DMS153 (cell line): Measurements from ENCODE around the gene TRIP4.
"Not testable (repeated sequence)": the region's sequence is repeated elsewhere in the genome, so short reads cannot be mapped to it uniquely, and the experiment has no call there.

Source experiments
- DNase-seq: peaks from one replicate; lab custom pipeline; 2025; lab: John Stamatoyannopoulos, UW

TRIP4 gene

GRCh38 chr15:64490598-64491259, 103.1 kb downstream of the TRIP4 start:
- DNase-seq, result no peak

- no peak for DNase-seq
Observed at GRCh38 chr15:64493641-64494040, 106.0 kb downstream of the TRIP4 start.

- DNase-seq, result not testable (repeated sequence)
Observed at GRCh38 chr15:64495968-64496367, 108.3 kb downstream of the TRIP4 start.

- no peak for DNase-seq
Observed at GRCh38 chr15:64500695-64501395, 113.2 kb downstream of the TRIP4 start.

GRCh38 chr15:64501396-64501715, 113.7 kb downstream of the TRIP4 start:
- DNase-seq, result no peak

GRCh38 chr15:64502151-64502550, 114.5 kb downstream of the TRIP4 start:
- DNase-seq, result no peak

- no peak for DNase-seq
Observed at GRCh38 chr15:64502551-64502950, 114.9 kb downstream of the TRIP4 start.

GRCh38 chr15:64503197-64503596, 115.6 kb downstream of the TRIP4 start:
- peak; percentile 16 for DNase-seq

GRCh38 chr15:64503640-64504039, 116.0 kb downstream of the TRIP4 start:
- no peak for DNase-seq
